Measurements from ENCODE around the gene FAM210B.
"Not testable (repeated sequence)": the region's sequence is repeated elsewhere in the genome, so short reads cannot be mapped to it uniquely, and the experiment has no call there.

The FAM210B gene

DNA sequence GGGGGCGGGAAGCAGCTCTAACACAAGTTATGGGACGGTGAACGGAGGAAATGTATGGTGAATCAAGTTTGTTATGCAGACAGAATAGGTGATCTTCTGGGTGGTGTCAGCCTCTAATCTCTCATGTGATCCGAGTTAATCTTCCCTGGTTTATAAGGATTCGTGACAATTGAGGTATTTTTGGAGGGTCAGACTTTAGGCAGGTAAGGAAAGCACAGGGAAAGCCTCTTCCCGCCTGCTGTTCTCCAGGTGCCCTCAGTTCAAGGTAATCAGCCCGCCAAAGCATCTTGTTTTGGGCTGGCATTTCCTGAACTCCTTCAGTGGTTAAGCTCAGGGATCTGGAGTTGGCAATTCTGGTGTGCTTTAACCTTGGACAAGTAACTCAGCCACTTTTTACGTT, 34.9 kb downstream of the FAM210B start:
- no peak for DNase-seq

- DNase-seq: no peak
Observed at GRCh38 chr20:56395166-56395565, 36.4 kb downstream of the FAM210B start.

DNA sequence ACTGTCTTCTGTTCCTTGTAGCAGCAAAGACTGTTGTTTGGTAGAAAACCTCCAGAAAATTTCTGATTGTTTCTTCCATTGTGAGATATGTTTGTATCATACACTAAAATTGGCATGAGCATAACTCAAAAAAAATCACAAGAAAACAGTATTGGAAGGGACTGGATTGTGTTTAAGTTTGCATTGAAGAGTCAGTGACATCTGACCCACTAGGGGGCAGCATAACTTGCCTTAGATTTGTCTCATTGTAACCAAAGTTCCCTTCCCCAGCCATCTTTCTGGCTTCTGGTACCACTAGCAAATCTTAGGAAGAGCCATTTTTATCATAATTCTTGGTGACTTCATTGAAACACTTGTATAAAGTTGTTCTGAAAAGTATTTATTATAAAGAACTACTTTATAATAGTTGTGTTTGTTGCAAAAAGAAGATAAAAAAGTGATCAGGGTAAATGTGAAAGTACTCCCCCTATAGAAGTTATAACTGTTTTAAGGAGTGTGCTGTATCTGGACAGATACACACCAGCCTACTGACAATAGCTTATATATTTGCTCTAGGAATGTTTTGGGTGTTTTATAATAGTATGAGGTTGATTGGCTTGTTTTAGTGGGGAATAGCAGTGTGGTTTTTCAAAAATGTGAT, 41.3 kb downstream of the FAM210B start:
- DNase-seq: peak; percentile 85

DNA sequence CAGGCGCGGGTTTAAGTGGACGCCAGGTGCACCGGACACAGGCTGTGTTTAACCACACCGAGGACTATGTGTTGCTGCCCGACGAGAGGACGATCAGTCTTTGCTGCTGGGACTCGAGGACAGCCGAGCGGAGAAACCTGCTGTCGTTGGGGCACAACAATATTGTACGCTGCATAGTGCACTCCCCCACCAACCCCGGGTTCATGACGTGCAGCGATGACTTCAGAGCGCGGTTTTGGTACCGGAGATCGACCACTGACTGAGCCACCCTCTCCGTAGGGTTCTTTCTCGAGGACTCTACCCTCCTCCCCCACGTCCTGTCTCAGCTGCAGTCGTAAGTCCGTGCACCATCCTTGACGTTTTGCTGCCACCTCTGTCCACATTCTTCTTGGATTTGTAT, 44.7 kb downstream of the FAM210B start:
- DNase-seq: no peak

- DNase-seq: not testable (repeated sequence)
Observed at GRCh38 chr20:56405356-56405755, 46.6 kb downstream of the FAM210B start.

DNA sequence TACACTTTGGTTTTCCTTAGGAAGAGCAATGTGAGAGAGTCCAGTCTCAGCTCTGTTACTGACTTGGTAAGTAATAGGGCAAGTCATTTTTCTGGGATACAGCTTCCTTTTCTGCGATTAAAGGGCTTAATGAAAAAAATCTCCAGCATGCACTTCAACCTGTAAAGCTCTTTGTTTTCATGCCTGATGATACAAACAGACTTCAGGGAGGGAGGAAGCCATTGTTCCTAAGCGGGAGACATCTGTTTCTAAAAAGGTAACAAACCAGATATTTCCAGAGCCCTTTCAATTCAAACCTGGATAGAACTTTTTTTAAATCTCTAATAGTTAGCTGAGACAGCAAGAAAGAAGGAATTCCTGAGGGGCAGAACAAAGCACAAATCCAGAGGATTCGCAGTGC, 48.1 kb downstream of the FAM210B start:
- no peak for DNase-seq

DNA sequence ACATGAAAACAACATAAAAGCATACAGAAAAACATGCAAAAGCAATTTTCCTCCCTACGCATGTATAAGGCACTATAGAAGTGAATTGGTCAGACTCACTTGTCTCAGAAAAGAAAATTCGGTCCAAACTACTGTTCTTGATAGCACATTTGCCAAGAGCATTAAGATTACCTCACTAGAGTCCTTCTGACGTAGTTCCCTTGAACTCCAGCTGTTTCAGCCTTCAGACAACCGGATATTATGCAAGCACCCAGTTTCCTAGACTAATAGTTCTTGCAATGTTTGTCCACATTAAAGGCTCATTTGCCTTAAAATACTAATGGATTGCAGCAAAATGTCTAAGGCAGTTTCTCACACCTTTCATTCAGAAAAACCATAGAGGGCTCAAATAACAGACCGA, 50.7 kb downstream of the FAM210B start:
- DNase-seq: peak; percentile 17

- DNase-seq: no peak
Observed at GRCh38 chr20:56409956-56410355, 51.2 kb downstream of the FAM210B start.

GRCh38 chr20:56411287-56411686, 52.5 kb downstream of the FAM210B start:
- DNase-seq: not testable (repeated sequence)

- peak; percentile 99 for DNase-seq
Observed at GRCh38 chr20:56411759-56412472, 53.1 kb downstream of the FAM210B start, which contains the start of gene CASS4. TSS of gene CASS4 (plus strand) at chr20:56412260. CDS start at chr20:56412459, 199 bp downstream.

GRCh38 chr20:56412473-56412790, 53.7 kb downstream of the FAM210B start:
- no peak for DNase-seq

GRCh38 chr20:56412949-56413348, 54.2 kb downstream of the FAM210B start:
- no peak for DNase-seq

- peak; percentile 29 for DNase-seq
Observed at GRCh38 chr20:56414842-56415765, 56.3 kb downstream of the FAM210B start.

DNA sequence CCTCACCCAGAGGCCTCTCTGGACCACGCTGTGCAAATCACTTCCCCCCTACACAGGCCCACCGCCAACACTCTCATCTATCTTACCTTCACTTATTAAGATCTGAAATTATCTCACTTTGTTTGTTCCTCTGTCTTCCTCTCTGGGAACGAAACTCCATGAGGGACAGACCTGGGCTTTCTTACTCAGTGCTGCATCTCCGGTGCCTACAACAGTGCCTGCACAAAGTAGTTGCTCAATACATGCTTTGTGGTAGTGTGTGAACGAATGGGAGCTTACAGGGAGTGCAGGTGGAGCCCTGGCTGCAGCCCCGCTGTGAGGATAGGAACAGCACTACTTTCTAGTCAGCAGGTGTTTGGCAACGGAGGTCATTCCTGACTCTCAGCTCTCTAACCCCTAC, 58.6 kb downstream of the FAM210B start:
- DNase-seq: no peak

DNA sequence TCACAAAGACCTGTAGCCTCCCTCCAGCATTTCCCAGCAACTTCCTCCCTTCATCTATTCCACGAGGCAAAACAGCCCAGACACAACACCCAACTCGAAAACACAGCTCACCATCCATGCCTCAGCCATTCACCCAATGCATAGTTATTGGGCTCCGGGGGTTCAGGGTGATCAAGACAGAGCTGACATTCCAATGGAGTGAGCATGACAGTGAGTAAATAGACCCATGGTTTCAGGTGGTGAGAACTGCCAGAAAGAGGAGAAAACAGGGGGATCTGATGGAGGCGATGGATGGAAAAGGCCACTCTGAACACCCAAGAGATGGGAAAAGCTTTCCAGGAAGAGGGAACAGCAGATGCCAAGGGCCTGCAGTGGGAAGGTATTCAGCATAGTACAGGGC, 59.1 kb downstream of the FAM210B start:
- DNase-seq: no peak

Data from hematopoietic multipotent progenitor cell treated with erythropoietin and hydrocortisone succinate and interleukin-3 and kit ligand, for 8 days (in vitro differentiated cells).